Neural cell (in vitro differentiated cells): ENCODE measurements around the gene TYSND1. TPM values are rescaled to one million over a fixed set of nuclear protein-coding genes. Genes with fewer than 3 reads are reported as not detected.
"Not testable (repeated sequence)": the region's sequence is repeated elsewhere in the genome, so short reads cannot be mapped to it uniquely, and the experiment has no call there.

Experiments
- H2AFZ ChIP-seq: fragments of 200-600, 300-800 bp; sonication (generic), shearing (Covaris generic); 2 replicates; pipeline ENCODE4 v1.6.0; 2014; ENCODE audit warnings: low read depth, mild to moderate bottlenecking, antibody characterized with exemption, low read length, moderate library complexity
- H3F3A ChIP-seq: fragments of 200-600 bp; shearing (Covaris generic); 2 replicates; pipeline ENCODE4 v1.6.1; 2016; ENCODE audit warnings: mild to moderate bottlenecking, moderate library complexity, mixed read lengths, antibody characterized with exemption, low read length; ENCODE audit not compliant: insufficient read depth, poor library complexity, severe bottlenecking
- H3K27ac ChIP-seq: fragments of 200-600, 300-800 bp; sonication (generic), shearing (Covaris generic); 2 replicates; pipeline ENCODE4 v1.5.1; 2014; ENCODE audit warnings: mild to moderate bottlenecking, low read length, moderate library complexity
- H3K27me3 ChIP-seq: fragments of 300-800, 200-600 bp; sonication (generic), shearing (Covaris generic); 2 replicates; pipeline ENCODE4 v1.6.0; 2014; ENCODE audit warnings: mild to moderate bottlenecking, low read depth, low read length, moderate library complexity; ENCODE audit not compliant: insufficient read depth
- H3K36me3 ChIP-seq: fragments of 300-800, 200-600 bp; sonication (generic), shearing (Covaris generic); 2 replicates; pipeline ENCODE4 v1.5.1; 2014; ENCODE audit warnings: mild to moderate bottlenecking, antibody characterized with exemption, low read length, moderate library complexity; ENCODE audit not compliant: insufficient read depth
- H3K4me2 ChIP-seq: fragments of 300-800, 200-600 bp; sonication (generic), shearing (Covaris generic); 2 replicates; pipeline ENCODE4 v1.6.0; 2014; ENCODE audit warnings: mild to moderate bottlenecking, low read length
- H3K4me3 ChIP-seq: fragments of 300-800, 200-600 bp; sonication (generic), shearing (Covaris generic); 2 replicates; pipeline ENCODE4 v1.5.1; 2014; ENCODE audit warnings: mild to moderate bottlenecking, low read length, moderate library complexity
- H3K79me2 ChIP-seq: fragments of 200-600 bp; shearing (Covaris generic); replicated peaks from 2 replicates; pipeline ENCODE4 v1.6.0; 2014; ENCODE audit warnings: mild to moderate bottlenecking, low read length, moderate library complexity; ENCODE audit not compliant: insufficient read depth
- H3K9ac ChIP-seq: fragments of 300-800, 200-600 bp; sonication (generic), shearing (Covaris generic); 2 replicates; pipeline ENCODE4 v1.6.1; 2016; ENCODE audit warnings: mild to moderate bottlenecking, low read length, mixed read lengths
- H3K9me2 ChIP-seq: fragments of 200-600 bp; shearing (Covaris generic); 2 replicates; pipeline ENCODE4 v1.6.1; 2016; ENCODE audit warnings: mild to moderate bottlenecking, low read length, mixed read lengths; ENCODE audit not compliant: insufficient read depth
- H3K9me3 ChIP-seq: fragments of 200-600, 300-800 bp; sonication (generic), shearing (Covaris generic); 2 replicates; pipeline ENCODE4 v1.6.1; 2016; ENCODE audit warnings: mild to moderate bottlenecking, mixed run types, low read length, moderate library complexity, mixed read lengths
- H4K20me1 ChIP-seq: fragments of 200-600 bp; shearing (Covaris generic); 2 replicates; pipeline ENCODE4 v1.6.1; 2016; ENCODE audit warnings: mild to moderate bottlenecking, mixed run types; ENCODE audit not compliant: insufficient read depth
- EP300 ChIP-seq: fragments of 450-650 bp; conservative IDR thresholded peaks from 2 replicates; pipeline ENCODE4 v1.6.1; 2014; ENCODE audit warnings: antibody characterized with exemption, mild to moderate bottlenecking, moderate library complexity; ENCODE audit not compliant: poor library complexity, severe bottlenecking
- EZH2 ChIP-seq: fragments of 200-600, 300-800 bp; shearing (Covaris generic), sonication (generic); IDR thresholded peaks from 2 replicates; pipeline ENCODE4 v1.6.1; 2014; ENCODE audit warnings: antibody characterized with exemption, low read length, borderline replicate concordance, mild to moderate bottlenecking; ENCODE audit not compliant: insufficient read depth, poor library complexity, severe bottlenecking
- MXI1 ChIP-seq: fragments of 450-650 bp; conservative IDR thresholded peaks from 2 replicates; pipeline ENCODE4 v1.6.1; 2014; ENCODE audit warnings: antibody characterized with exemption, mild to moderate bottlenecking; ENCODE audit not compliant: poor library complexity, severe bottlenecking
- POLR2AphosphoS5 ChIP-seq: IDR thresholded peaks from 2 replicates; pipeline ENCODE4 v1.6.1; 2012
- RAD21 ChIP-seq: fragments of 450-650 bp; conservative IDR thresholded peaks from 2 replicates; pipeline ENCODE4 v1.6.1; 2014; ENCODE audit warnings: antibody characterized with exemption, mild to moderate bottlenecking, moderate library complexity
- SMC3 ChIP-seq: fragments of 450-650 bp; conservative IDR thresholded peaks from 2 replicates; pipeline ENCODE4 v1.6.1; 2014; ENCODE audit warnings: antibody characterized with exemption, mild to moderate bottlenecking, moderate library complexity; ENCODE audit not compliant: poor library complexity
- TAF1 ChIP-seq: IDR thresholded peaks from 2 replicates; pipeline ENCODE4 v1.6.1; 2012; ENCODE audit warnings: low read depth
- polyA plus RNA-seq: library from polyadenylated mRNA; depleted of rRNA; stranded (reverse); fragments of >200 nt; gene quantifications from 2 replicates; pipeline ENCODE4 v1.2.3, GENCODE V29; 2014
- TF ChIP-seq, protein P1 (sequence below): IDR thresholded peaks from 2 replicates; pipeline ENCODE4 v1.6.1; 2012; ENCODE audit warnings: borderline replicate concordance
- TF ChIP-seq, protein P2 (sequence below): fragments of 450-650 bp; IDR thresholded peaks from 2 replicates; pipeline ENCODE4 v1.5.1; 2014; ENCODE audit warnings: antibody characterized with exemption, mild to moderate bottlenecking, moderate library complexity; ENCODE audit not compliant: poor library complexity, severe bottlenecking

The TYSND1 gene
- polyA plus RNA-seq, 1 donor from 2014 or later, result 10.3 TPM

DNA sequence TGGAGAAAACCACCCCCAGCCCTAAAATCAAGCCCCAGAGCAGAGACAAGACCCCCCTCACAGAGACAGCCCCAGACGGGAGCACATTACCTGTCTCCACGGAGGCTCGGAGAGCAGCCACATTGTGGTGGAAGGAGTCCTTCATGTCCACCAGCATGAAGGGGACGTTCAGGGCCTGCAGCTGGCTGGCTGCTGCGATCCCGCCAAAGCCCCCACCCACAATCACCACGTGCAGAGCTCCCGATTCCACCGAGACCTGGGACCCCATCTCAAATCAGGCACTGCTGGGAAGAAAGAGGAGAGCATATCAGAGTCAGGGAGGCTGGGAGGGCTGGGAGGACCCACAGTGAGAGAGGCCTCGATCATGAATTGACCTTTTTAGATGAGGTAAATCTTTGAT lies 22.7 kb downstream of the TYSND1 start:
- no peak overlapping the region for H3K4me3 ChIP-seq
- no peaks in the 10 kb centered on the region for H4K20me1 ChIP-seq
- no peaks in the 10 kb centered on the region for H3K79me2 ChIP-seq
- no peaks in the 10 kb centered on the region for H3K27me3 ChIP-seq
- H3K36me3 ChIP-seq, result no peaks in the 10 kb centered on the region
- no peaks in the 10 kb centered on the region for H3K9me2 ChIP-seq
- no peak for TF ChIP-seq EP300
- no peak for TF ChIP-seq SMC3
- no peak for TF ChIP-seq MXI1
- no peak for TF ChIP-seq RAD21
- TF ChIP-seq EZH2, result no peak
- TF ChIP-seq, protein P1, sequence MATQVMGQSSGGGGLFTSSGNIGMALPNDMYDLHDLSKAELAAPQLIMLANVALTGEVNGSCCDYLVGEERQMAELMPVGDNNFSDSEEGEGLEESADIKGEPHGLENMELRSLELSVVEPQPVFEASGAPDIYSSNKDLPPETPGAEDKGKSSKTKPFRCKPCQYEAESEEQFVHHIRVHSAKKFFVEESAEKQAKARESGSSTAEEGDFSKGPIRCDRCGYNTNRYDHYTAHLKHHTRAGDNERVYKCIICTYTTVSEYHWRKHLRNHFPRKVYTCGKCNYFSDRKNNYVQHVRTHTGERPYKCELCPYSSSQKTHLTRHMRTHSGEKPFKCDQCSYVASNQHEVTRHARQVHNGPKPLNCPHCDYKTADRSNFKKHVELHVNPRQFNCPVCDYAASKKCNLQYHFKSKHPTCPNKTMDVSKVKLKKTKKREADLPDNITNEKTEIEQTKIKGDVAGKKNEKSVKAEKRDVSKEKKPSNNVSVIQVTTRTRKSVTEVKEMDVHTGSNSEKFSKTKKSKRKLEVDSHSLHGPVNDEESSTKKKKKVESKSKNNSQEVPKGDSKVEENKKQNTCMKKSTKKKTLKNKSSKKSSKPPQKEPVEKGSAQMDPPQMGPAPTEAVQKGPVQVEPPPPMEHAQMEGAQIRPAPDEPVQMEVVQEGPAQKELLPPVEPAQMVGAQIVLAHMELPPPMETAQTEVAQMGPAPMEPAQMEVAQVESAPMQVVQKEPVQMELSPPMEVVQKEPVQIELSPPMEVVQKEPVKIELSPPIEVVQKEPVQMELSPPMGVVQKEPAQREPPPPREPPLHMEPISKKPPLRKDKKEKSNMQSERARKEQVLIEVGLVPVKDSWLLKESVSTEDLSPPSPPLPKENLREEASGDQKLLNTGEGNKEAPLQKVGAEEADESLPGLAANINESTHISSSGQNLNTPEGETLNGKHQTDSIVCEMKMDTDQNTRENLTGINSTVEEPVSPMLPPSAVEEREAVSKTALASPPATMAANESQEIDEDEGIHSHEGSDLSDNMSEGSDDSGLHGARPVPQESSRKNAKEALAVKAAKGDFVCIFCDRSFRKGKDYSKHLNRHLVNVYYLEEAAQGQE, result no peak
- TF ChIP-seq POLR2AphosphoS5, result no peak
- H3F3A ChIP-seq, result no peaks in the 10 kb centered on the region
- H3K27ac ChIP-seq, result no peak overlapping the region
- no peak overlapping the region for H3K9ac ChIP-seq
- H2AFZ ChIP-seq, result no peak overlapping the region
- H3K4me2 ChIP-seq, result no peak overlapping the region
- no peaks in the 10 kb centered on the region for H3K9me3 ChIP-seq

DNA sequence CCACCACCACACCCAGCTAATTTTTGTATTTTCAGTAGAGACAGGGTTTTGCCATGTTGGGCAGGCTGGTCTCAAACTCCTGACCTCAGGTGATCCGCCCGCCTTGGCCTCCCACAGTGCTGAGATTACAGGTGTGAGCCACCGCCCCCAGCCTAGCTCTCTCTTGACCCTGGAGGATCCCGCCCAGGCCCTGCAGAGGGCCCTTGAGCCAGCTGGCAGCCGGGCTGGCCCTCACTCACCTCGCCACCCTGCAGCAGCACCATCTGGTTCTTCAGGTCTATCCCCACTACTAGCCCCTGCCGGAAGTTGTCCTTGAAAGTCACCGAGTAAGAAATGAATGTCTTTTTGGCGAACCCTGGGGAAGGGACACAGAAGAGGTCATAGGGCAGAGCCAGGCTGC lies 23.3 kb downstream of the TYSND1 start:
- H3K36me3 ChIP-seq, H3K4me3 ChIP-seq, H3K9me3 ChIP-seq, H3K4me2 ChIP-seq, H4K20me1 ChIP-seq, H3K27me3 ChIP-seq, H3F3A ChIP-seq, H3K27ac ChIP-seq, H3K9me2 ChIP-seq, H3K79me2 ChIP-seq, H2AFZ ChIP-seq, H3K9ac ChIP-seq: not testable (repeated sequence)

DNA sequence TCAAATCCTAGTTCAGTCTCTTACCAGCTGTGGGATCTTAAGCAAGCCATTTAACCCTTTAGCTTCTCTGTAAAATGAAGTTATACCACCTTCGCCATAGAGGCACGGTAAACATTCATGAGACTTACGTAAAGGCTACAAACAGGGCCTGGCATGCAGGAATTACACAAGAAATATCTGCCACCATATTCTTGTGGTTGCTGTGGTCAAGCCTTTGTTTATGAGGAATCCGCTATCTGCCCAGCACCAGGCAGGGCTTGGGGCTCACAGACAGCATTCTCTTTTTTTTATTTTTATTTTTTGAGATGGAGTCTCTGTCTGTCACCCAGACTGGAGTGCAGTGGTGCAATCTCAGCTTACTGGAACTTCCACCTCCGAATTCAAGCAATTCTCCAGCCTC lies 23.8 kb downstream of the TYSND1 start:
- no peak overlapping the region for H3K4me3 ChIP-seq
- H3K9me2 ChIP-seq, result no peaks in the 10 kb centered on the region
- H3K36me3 ChIP-seq, result no peaks in the 10 kb centered on the region
- no peaks in the 10 kb centered on the region for H3K79me2 ChIP-seq
- H3F3A ChIP-seq, result no peaks in the 10 kb centered on the region
- no peaks in the 10 kb centered on the region for H3K9me3 ChIP-seq
- H3K4me2 ChIP-seq, result no peak overlapping the region
- no peaks in the 10 kb centered on the region for H4K20me1 ChIP-seq
- TF ChIP-seq EP300 (no peak), MXI1 (no peak), TAF1 (no peak), RAD21 (no peak), EZH2 (no peak), SMC3 (no peak), POLR2AphosphoS5 (no peak)
- TF ChIP-seq, protein P1, result no peak
- TF ChIP-seq, protein P2, sequence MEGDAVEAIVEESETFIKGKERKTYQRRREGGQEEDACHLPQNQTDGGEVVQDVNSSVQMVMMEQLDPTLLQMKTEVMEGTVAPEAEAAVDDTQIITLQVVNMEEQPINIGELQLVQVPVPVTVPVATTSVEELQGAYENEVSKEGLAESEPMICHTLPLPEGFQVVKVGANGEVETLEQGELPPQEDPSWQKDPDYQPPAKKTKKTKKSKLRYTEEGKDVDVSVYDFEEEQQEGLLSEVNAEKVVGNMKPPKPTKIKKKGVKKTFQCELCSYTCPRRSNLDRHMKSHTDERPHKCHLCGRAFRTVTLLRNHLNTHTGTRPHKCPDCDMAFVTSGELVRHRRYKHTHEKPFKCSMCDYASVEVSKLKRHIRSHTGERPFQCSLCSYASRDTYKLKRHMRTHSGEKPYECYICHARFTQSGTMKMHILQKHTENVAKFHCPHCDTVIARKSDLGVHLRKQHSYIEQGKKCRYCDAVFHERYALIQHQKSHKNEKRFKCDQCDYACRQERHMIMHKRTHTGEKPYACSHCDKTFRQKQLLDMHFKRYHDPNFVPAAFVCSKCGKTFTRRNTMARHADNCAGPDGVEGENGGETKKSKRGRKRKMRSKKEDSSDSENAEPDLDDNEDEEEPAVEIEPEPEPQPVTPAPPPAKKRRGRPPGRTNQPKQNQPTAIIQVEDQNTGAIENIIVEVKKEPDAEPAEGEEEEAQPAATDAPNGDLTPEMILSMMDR, result no peak
- no peaks in the 10 kb centered on the region for H3K27me3 ChIP-seq
- H3K9ac ChIP-seq, result no peak overlapping the region
- no peak overlapping the region for H3K27ac ChIP-seq
- H2AFZ ChIP-seq, result no peak overlapping the region
